Body of pancreas (tissue), 4 donors: ENCODE measurements around the gene GCLM.

Experiments used
- CTCF ChIP-seq, 7 experiments: fragments of 450-650 bp in 4 of 7; fragments of 200-600 bp in 3 of 7; sonication (generic) in 3 of 7; IDR thresholded peaks; one replicate each; pipeline ENCODE4 v1.5.1; 2016 to 2019; ENCODE audit warnings: antibody characterized with exemption in 7 of 7
- POLR2A ChIP-seq, 3 donors: fragments of 450-650 bp; IDR thresholded peaks; one replicate each; pipeline ENCODE4 v1.6.1; 2016; ENCODE audit warnings: antibody characterized with exemption in 3 of 3, mild to moderate bottlenecking in 2 of 3

DNA sequence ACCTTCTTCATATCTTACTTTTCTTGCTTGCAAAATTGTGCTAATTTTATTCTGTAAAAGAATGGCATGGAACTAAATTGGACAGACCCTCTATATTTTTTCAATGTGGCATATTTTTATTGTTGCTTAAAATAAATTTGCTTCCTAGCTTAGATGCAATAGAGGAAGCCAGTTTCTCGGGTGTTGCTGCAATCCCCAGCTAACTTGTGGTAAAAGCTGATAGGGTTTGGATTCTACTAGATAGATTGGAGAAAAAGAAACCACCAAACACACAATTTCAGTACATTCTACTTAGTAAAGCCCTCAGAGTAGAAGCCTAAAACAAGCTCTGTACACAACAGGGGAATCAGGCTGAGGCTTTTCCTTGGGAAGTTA lies 49.5 kb upstream of the GCLM start:
- no peak for TF ChIP-seq CTCF (IDR thresholded peaks at IDR 0.05)
- TF ChIP-seq POLR2A (IDR thresholded peaks at IDR 0.05) = no peak
